Heart left ventricle (tissue), 16 donors: ENCODE measurements around the gene ZMIZ1. TPM values are rescaled to one million over a fixed set of nuclear protein-coding genes. Genes with fewer than 3 reads are reported as not detected.
A peak's percentile ranks its signal among the peaks of the same experiment; 100 is the strongest.

ENCODE experiments used
- ATAC-seq, 4 donors: fragments of 200-7000 bp; cut with Tn5 transposase; one replicate each; pipeline ENCODE4 v1.9.1; 2020 to 2022; ENCODE audit warnings: moderate library complexity in 4 of 4, mild to moderate bottlenecking in 3 of 4, moderate number of reproducible peaks in 1 of 4
- DNase-seq, 5 donors: peaks; one replicate each; pipeline ENCODE4 v3.0.0-alpha.2; 2020
- H3K27ac ChIP-seq, 12 donors: fragments of 200-600 bp; sonication (generic) in 4 of 12; one replicate each; pipeline versions ENCODE4 v1.5.0 to v1.8.0; 2016 to 2022; ENCODE audit warnings: mild to moderate bottlenecking in 2 of 12
- H3K27me3 ChIP-seq, 9 donors: fragments of 200-600 bp; sonication (generic) in 2 of 9; one replicate each; pipeline versions ENCODE4 v1.5.1 to v1.8.0; 2016 to 2022; ENCODE audit warnings: mild to moderate bottlenecking in 3 of 9
- H3K36me3 ChIP-seq, 9 donors: fragments of 200-600 bp; sonication (generic) in 2 of 9; one replicate each; pipeline versions ENCODE4 v1.5.0 to v1.8.0; 2018 to 2022; ENCODE audit warnings: mild to moderate bottlenecking in 2 of 9
- H3K4me1 ChIP-seq, 12 donors: fragments of 200-600 bp; sonication (generic) in 4 of 12; one replicate each; pipeline versions ENCODE4 v1.5.0 to v1.8.0; 2016 to 2022; ENCODE audit warnings: mild to moderate bottlenecking in 3 of 12
- H3K4me3 ChIP-seq, 12 donors: fragments of 200-600 bp; sonication (generic) in 4 of 12; one replicate each; pipeline versions ENCODE4 v1.5.0 to v1.8.0; 2017 to 2022; ENCODE audit warnings: mild to moderate bottlenecking in 9 of 12, moderate library complexity in 4 of 12
- H3K9me3 ChIP-seq, 12 donors: fragments of 200-600 bp; sonication (generic) in 4 of 12; one replicate each; pipeline versions ENCODE4 v1.5.0 to v1.8.0; 2016 to 2022; ENCODE audit warnings: mild to moderate bottlenecking in 1 of 12
- CTCF ChIP-seq, 12 donors: fragments of 200-600 bp; sonication (generic) in 4 of 12; IDR thresholded peaks; one replicate each; pipeline versions ENCODE4 v1.5.0 to v1.8.0; 2018 to 2022; ENCODE audit warnings: antibody characterized with exemption in 12 of 12, mild to moderate bottlenecking in 5 of 12
- POLR2A ChIP-seq, 2 donors: fragments of 450-650 bp; IDR thresholded peaks; one replicate each; pipeline ENCODE4 v1.6.1; 2017; ENCODE audit warnings: antibody characterized with exemption in 2 of 2, mild to moderate bottlenecking in 2 of 2, moderate library complexity in 2 of 2
- WGBS, 4 donors: extraction: QIAGEN DNeasy Blood & Tissue Kit in 2 of 4; methylation state at CpG; one replicate each; pipeline versions ENCODE4 v1.1.5 to v1.1.7; 2013 to 2018; 5-methylcytosine and 5-hydroxymethylcytosine counted together
- intact Hi-C, 10 donors: fragments of 100-400 bp; cut with DNase I; formaldehyde crosslinking; loops; one replicate each; pipeline versions ENCODE4 v1.11.1 to v1.14.2; 2022
- polyA plus RNA-seq, 2 donors: library from polyadenylated mRNA; stranded (reverse); fragments of 200-250 nt; gene quantifications; one replicate each; pipeline ENCODE4 v1.2.3, GENCODE V29; 2013
- total RNA-seq, 9 donors: library from RNA; depleted of rRNA in 2 of 9; stranded (reverse); fragments of >200 nt in 2 of 9; fragmentation: NEBNext Ultra II Directional in 3 of 9; extraction: Animal tissue kit (Norgen Biotek cat#: 25700) in 3 of 9; gene quantifications; one replicate each; pipeline versions ENCODE4 v1.1.0 to v1.2.4, GENCODE V29; 2016 to 2023
- donor health status: ischemic (EF 13 %, LVEDD 7.1; RV severe dilation, severe dysfunction).
- donor health status: healthy with polysubstance abuse.
- donor health status: DM: no; HTN: yes; CAD: no.
- donor health status: DM: no; HTN: no; CAD: no.
- donor health status: ischemic (EF 25% LVEDD 6.9; RV normal size, moderate dysfunction).
- donor health status: ischemic (EF 25% LVEDD 5.7; RV mildly dilated, moderate dysfunction).
- donor health status: healthy.
- donor health status: DM: yes; HTN: yes; CAD: no.
- donor health status: ischemic (EF 35%, LVEDD 5.7; RV mildly dilated, moderate dysfunction).
- donor health status: nonischemic (EF 11% LVEDD 7.7; RV severe dilation, severe dysfunction).
- donor health status: DM: yes; HTN: yes; CAD: no.
- donor health status: PGD.
- donor health status: ischemic (EF 29% LVEDD 5.4; RV normal size, mild dysfunction).
- donor health status: nonischemic (EF 23%, LVEDD 6.1; RV moderate dilation, normal function).

Gene ZMIZ1
- total and polyA plus RNA-seq, 11 donors: 19.7 to 75.4 (median 49.2) TPM

- H3K4me1 ChIP-seq: peaks cover 0 to 13% (median 0%) of the 10 kb centered on the region in 12 donors
- H3K36me3 ChIP-seq: peaks cover 0 to 17% (median 11%) of the 10 kb centered on the region in 9 donors
- H3K4me3 ChIP-seq: no peak overlapping the region
- no peak for ATAC-seq
- peaks cover 0 to 11% (median 0%) of the 10 kb centered on the region in 12 donors for H3K9me3 ChIP-seq
- TF ChIP-seq POLR2A (IDR thresholded peaks at IDR 0.05) (no peak), CTCF (IDR thresholded peaks at IDR 0.05) (no peak)
- intact Hi-C loops: no loop called here
- no peak overlapping the region for H3K27ac ChIP-seq
- no peaks in the 10 kb centered on the region for H3K27me3 ChIP-seq
- peak in 1 of 5 donors; percentile 20 for DNase-seq
- 93 to 96% (median 95%) methylated on average over 6 of the region's 6 CpGs for WGBS, 4 donors
Measured at GRCh38 chr10:79359816-79360498, 291.2 kb downstream of the ZMIZ1 start.

- WGBS, 4 donors: 90 to 96% (median 94%) methylated on average over 5 of the region's 5 CpGs
- Histone ChIP-seq H3K27me3 (no peaks in the 10 kb centered on the region), H3K9me3 (peaks cover 0 to 11% (median 0%) of the 10 kb centered on the region in 12 donors), H3K36me3 (peaks cover 0 to 12% (median 4%) of the 10 kb centered on the region in 9 donors), H3K4me3 (no peak overlapping the region), H3K27ac (no peak overlapping the region), H3K4me1 (peaks cover 0 to 7% (median 0%) of the 10 kb centered on the region in 12 donors)
- no peak for ATAC-seq
- peak in 1 of 5 donors; percentile 10 for DNase-seq
- no peak for TF ChIP-seq CTCF (IDR thresholded peaks at IDR 0.05)
- no peak for TF ChIP-seq POLR2A (IDR thresholded peaks at IDR 0.05)
- intact Hi-C loops: no loop called here
Measured at GRCh38 chr10:79360499-79361342, 292.0 kb downstream of the ZMIZ1 start.

GRCh38 chr10:79361726-79362397, 293.1 kb downstream of the ZMIZ1 start:
- TF ChIP-seq CTCF (IDR thresholded peaks at IDR 0.05) (no peak), POLR2A (IDR thresholded peaks at IDR 0.05) (no peak)
- ATAC-seq: no peak
- no peak for DNase-seq
- no peak overlapping the region for H3K27ac ChIP-seq
- H3K27me3 ChIP-seq: no peaks in the 10 kb centered on the region
- no peaks in the 10 kb centered on the region for H3K4me1 ChIP-seq
- H3K9me3 ChIP-seq: peaks cover 0 to 11% (median 0%) of the 10 kb centered on the region in 12 donors
- intact Hi-C loops: no loop called here
- H3K4me3 ChIP-seq: no peak overlapping the region
- H3K36me3 ChIP-seq: peaks cover 0 to 3% (median 0%) of the 10 kb centered on the region in 9 donors
- WGBS, 4 donors: 83 to 91% (median 85%) methylated on average over 4 of the region's 4 CpGs
